ENCODE data around the gene SPSB2. TPM values are rescaled to one million over a fixed set of nuclear protein-coding genes. Genes with fewer than 3 reads are reported as not detected.

SPSB2 gene
- total RNA-seq, 1 experiment from 2014 or later = 10.2 TPM

GRCh38 chr12:6851921-6852650 is 21.0 kb downstream of the SPSB2 start, which contains the start of gene USP5:
Gene USP5 (plus strand): TSS chr12:6852150. CDS start chr12:6852180, 30 bp downstream.
- peak; percentile 96 for DNase-seq (ENCODE audit: low spot score)

GRCh38 chr12:6851153-6851920 is 21.8 kb downstream of the SPSB2 start, which contains the start of gene CDCA3:
Gene CDCA3 (minus strand): TSS chr12:6851286. CDS start chr12:6850952, 334 bp downstream.
- DNase-seq (ENCODE audit: low spot score) = peak; percentile 94

GRCh38 chr12:6850796-6851152 is 22.3 kb downstream of the SPSB2 start:
- no peak for DNase-seq (ENCODE audit: low spot score)

DNA sequence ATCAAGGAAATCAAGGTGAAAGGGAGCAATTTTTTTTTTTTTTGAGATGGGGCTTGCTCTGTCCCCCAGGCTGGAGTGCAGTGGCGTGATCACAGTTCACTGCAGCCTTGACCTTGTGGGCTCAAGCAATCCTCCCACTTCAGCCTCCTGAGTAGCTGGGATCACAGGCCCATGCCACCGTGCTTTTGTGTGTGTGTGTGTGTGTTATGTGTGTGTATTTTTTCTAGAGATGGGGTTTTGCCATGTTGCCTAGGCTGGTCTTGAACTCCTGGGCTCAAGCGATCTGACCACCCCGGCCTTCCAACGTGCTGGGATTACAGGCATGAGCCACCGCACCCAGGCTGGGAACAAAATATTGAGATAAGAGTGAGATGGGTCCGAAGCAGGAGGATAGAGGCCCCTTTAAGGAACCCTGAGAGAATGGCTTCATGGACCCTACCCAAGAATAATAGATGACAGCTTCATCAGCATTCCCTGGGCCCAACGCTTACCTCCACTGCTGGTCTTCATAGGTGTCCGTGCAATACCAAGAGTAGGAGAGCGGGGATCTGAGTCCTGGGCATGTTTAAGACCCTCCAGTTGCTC is 23.0 kb downstream of the SPSB2 start:
- no peak for DNase-seq (ENCODE audit: low spot score)

DNA sequence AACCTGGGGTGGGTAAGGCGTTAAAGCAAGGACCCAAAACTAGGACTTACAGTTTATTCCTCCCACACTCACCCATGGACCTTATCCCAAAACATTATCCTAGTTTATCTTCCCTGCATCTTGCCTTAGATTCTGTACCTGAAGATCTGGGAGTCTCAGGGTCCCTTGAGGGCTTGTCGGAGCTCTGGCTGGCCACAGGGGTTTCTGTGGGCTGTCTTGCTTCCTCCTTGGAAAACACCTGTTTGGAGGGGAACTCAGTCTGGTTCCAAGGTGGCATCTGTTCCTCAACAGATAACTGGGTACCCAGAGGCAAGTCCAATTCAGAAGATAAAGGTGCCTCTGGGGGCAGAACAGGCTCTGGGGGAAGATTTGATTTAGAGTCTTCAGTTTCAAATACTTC is 23.7 kb downstream of the SPSB2 start:
- DNase-seq (ENCODE audit: low spot score) = no peak

GRCh38 chr12:6847676-6848075 is 25.4 kb downstream of the SPSB2 start:
- DNase-seq (ENCODE audit: low spot score) = no peak

DNA sequence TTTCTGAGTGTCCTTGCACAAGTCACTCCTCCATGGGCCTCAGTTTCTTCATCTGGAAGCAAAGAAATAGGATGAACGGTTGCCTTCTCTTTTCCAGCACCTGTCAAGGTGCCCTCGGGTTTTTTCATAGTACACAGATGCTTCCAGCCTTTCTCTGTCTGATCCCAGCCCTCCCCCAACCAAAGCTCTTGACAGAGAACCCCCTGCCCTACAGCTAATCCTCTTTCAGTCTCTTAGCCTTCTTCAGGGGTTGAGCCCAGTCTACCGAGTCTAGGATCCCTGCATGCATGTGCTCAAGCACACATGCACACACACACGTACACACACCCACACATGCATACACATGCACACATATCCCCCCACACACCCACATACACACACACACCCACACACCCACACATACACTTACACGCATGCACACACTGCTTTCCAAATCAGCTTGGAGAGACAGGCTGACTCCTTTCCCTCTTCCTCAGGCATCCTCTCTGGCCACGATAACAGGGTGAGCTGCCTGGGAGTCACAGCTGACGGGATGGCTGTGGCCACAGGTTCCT is 26.7 kb downstream of the SPSB2 start:
- no peak for DNase-seq (ENCODE audit: low spot score)

- no peak for DNase-seq (ENCODE audit: low spot score)
These were observed 27.7 kb downstream of the SPSB2 start for GRCh38 chr12:6845395-6845794.

DNA sequence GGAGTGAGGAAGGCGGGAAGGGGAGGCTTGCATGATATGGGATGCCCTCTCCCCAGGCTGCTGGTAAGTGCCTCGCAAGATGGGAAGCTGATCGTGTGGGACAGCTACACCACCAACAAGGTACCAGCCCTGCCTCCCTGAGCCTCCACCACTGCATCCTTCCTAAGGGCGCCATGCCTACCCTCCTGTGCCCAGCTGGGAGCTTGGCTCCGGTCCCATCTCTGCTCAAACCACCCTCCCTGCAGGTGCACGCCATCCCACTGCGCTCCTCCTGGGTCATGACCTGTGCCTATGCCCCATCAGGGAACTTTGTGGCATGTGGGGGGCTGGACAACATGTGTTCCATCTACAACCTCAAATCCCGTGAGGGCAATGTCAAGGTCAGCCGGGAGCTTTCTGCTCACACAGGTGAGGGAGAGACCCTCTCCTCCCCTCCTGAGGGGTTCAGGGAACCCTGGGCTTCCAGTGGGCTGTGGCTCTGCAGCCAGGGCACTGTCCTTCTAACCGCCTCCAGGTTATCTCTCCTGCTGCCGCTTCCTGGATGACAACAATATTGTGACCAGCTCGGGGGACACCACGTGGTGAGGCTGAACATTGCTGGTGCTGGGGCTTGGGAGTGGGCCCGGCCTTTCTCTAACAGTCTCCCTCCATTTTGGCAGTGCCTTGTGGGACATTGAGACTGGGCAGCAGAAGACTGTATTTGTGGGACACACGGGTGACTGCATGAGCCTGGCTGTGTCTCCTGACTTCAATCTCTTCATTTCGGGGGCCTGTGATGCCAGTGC is 29.8 kb downstream of the SPSB2 start:
- no peak for DNase-seq (ENCODE audit: low spot score)

- DNase-seq (ENCODE audit: low spot score) = no peak
These were observed 31.0 kb downstream of the SPSB2 start for GRCh38 chr12:6842075-6842474.

DNA sequence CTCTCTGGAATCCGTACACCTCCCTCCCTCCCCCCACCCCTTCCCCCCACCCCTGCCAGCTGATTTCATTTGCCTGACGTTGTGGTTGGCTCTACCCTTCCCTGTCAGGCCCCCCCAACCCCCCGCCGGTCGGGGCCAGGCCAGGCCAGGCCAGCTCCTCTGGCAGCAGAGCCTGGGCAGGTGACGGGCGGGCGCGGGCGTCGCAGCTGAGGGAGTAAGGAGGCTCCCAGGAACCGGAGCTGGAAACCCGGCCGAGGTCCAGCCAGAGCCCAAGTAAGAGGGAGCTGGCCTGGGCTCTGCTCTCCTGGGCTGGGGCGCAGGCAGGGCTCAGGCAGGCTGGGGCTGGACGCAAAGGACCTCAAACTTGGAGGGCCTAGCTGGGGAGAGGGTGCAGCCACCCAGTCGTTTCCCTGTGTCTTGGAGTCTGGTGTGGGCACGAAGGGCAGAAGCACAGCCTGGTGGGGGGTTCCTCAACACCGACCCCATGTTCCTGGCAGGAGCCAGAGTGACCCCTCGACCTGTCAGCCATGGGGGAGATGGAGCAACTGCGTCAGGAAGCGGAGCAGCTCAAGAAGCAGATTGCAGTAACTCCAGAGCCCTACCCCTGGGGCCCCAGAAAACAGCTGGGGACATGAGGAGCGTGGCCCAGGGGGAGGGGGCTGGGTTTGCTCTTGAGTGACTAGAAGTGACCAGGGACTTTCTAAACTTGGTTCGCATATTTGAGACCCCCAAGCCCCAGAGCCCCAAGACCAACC is 32.2 kb downstream of the SPSB2 start, which contains the start of gene GNB3:
GNB3 (plus strand) TSS at position 165 of the 755 bp plus-strand sequence; CDS start at position 528, 363 bp downstream.
- DNase-seq (ENCODE audit: low spot score) = no peak

GRCh38 chr12:6840330-6840729 is 32.8 kb downstream of the SPSB2 start:
- DNase-seq (ENCODE audit: low spot score) = no peak

GRCh38 chr12:6839482-6840201 is 33.5 kb downstream of the SPSB2 start:
- DNase-seq (ENCODE audit: low spot score) = no peak

DNA sequence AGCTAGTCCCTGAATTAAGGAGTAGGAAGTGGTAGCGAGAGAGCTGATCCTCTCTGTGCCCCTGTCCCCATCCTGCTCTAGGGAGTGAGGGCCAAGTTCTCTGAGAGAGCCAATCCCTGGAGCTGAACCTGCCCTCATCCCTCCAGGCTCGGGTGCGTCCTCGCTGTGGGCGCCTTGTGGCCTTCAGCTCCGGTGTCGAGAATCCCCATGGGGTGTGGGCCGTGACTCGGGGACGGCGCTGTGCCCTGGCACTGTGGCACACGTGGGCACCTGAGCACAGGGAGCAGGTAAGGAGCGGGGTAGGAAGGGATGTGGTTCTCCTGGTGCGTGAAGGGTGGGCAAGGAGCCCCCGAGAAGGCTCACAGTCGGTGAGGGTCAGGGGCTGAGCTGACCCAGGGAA is 34.2 kb downstream of the SPSB2 start:
- no peak for DNase-seq (ENCODE audit: low spot score)

DNA sequence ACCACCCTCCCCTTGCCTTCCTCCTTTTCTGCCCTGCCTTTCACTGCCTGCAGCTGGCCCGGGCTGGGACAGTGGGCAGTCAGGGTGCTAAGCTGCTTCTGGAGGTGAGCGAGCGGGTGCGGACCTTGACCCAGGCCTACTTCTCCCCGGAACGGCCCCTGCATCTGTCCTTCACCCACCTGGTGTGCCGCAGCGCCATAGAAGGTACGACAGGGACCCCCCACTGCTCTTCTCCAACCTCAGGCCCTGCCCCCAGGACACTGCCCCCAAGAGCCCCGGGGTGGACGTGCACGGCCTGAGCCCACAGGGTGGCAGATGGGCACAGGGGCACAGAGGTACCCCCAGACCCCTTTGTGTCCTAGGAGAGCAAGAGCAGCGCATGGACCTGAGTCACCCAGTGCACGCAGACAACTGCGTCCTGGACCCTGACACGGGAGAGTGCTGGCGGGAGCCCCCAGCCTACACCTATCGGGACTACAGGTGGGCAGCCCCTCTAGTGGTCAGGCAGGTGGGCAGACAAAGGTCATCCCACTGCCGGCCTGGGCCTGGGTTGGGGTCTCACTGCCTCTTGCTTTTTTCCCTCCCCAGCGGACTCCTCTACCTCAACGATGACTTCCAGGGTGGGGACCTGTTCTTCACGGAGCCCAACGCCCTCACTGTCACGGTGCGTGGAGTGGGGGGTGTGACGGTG is 35.6 kb downstream of the SPSB2 start:
- DNase-seq (ENCODE audit: low spot score) = no peak

GRCh38 chr12:6836851-6837250 is 36.3 kb downstream of the SPSB2 start:
- no peak for DNase-seq (ENCODE audit: low spot score)

GRCh38 chr12:6834873-6835272 is 38.2 kb downstream of the SPSB2 start:
- DNase-seq (ENCODE audit: low spot score) = no peak

GRCh38 chr12:6834254-6834653 is 38.8 kb downstream of the SPSB2 start:
- DNase-seq (ENCODE audit: low spot score) = no peak

- no peak for DNase-seq (ENCODE audit: low spot score)
These were observed 39.8 kb downstream of the SPSB2 start for GRCh38 chr12:6833189-6833890.

All from A172 (cell line).